Muscle of back (tissue), 11 donors: ENCODE measurements around the gene HOXB3. TPM values are rescaled to one million over a fixed set of nuclear protein-coding genes. Genes with fewer than 3 reads are reported as not detected.
A peak's percentile ranks its signal among the peaks of the same experiment; 100 is the strongest.

Experiments
- DNase-seq, 3 donors: peaks; one replicate each; pipeline versions ENCODE4 v3.0.0 to v3.0.0-alpha.2; 2013
- polyA plus RNA-seq, 10 donors: library from polyadenylated mRNA; unstranded; fragments of 120-200 nt; gene quantifications; one replicate each; pipeline ENCODE4 v1.2.1, GENCODE V29; 2013; ENCODE audit not compliant: insufficient read length in 10 of 10

Gene HOXB3
- polyA plus RNA-seq, 10 donors: 10.4 to 39.0 (median 24.4) TPM

- no peak for DNase-seq
Observed at GRCh38 chr17:48571024-48571818, 18.8 kb downstream of the HOXB3 start.

GRCh38 chr17:48570325-48571023 is 19.6 kb downstream of the HOXB3 start:
- DNase-seq: no peak

- no peak for DNase-seq
Observed at GRCh38 chr17:48569674-48570324, 20.2 kb downstream of the HOXB3 start.

- no peak for DNase-seq
Observed at GRCh38 chr17:48569240-48569582, 20.8 kb downstream of the HOXB3 start.

GRCh38 chr17:48568499-48569239 is 21.4 kb downstream of the HOXB3 start:
- peak in 1 of 3 donors; percentile 51 for DNase-seq

GRCh38 chr17:48567646-48568354 is 22.2 kb downstream of the HOXB3 start:
- DNase-seq: no peak

- DNase-seq: no peak
Observed at GRCh38 chr17:48567209-48567608, 22.8 kb downstream of the HOXB3 start.

GRCh38 chr17:48566717-48567116 is 23.3 kb downstream of the HOXB3 start:
- no peak for DNase-seq

- no peak for DNase-seq
Observed at GRCh38 chr17:48565925-48566710, 23.9 kb downstream of the HOXB3 start.

- DNase-seq: no peak
Observed at GRCh38 chr17:48565022-48565554, 25.0 kb downstream of the HOXB3 start.

- peak in 1 of 3 donors; percentile 73 for DNase-seq
Observed at GRCh38 chr17:48564188-48565021, 25.6 kb downstream of the HOXB3 start.

- DNase-seq: no peak
Observed at GRCh38 chr17:48563867-48564187, 26.2 kb downstream of the HOXB3 start.

- peak in 1 of 3 donors; percentile 32 for DNase-seq
Observed at GRCh38 chr17:48563385-48563838, 26.6 kb downstream of the HOXB3 start.

- DNase-seq: no peak
Observed at GRCh38 chr17:48562934-48563333, 27.1 kb downstream of the HOXB3 start.

- no peak for DNase-seq
Observed at GRCh38 chr17:48561884-48562810, 27.9 kb downstream of the HOXB3 start.

- no peak for DNase-seq
Observed at GRCh38 chr17:48559840-48560817, 29.9 kb downstream of the HOXB3 start.
